HG03097 (cell line): Measurements from ENCODE around the gene CATSPERB.
"Not testable (repeated sequence)": the region's sequence is repeated elsewhere in the genome, so short reads cannot be mapped to it uniquely, and the experiment has no call there.

ENCODE experiments used
- ATAC-seq: cut with Tn5 transposase; IDR thresholded peaks from one replicate; pipeline ENCODE4 v1.9.1; 2021; ENCODE audit not compliant: unreplicated experiment, low FRiP score

Gene CATSPERB

DNA sequence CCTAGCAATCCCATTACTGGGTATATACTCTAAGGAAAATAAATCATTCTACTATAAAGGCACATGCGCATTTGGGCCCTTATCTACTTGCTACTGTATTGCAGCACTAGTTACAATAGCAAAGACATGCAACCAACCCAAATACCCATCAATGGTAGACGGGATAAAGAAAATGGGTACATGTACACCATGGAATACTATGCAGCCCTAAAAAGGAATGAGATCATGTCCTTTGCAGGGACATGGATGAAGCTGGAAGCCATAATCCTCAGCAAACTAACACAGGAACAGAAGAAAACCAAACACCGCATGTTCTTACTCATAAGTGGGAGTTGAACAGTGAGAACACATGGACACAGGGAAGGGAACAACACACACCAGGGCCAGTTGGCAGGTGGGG is 54.2 kb downstream of the CATSPERB start:
- ATAC-seq, result not testable (repeated sequence)

GRCh38 chr14:91674911-91675310 is 57.0 kb downstream of the CATSPERB start:
- ATAC-seq, result no peak

DNA sequence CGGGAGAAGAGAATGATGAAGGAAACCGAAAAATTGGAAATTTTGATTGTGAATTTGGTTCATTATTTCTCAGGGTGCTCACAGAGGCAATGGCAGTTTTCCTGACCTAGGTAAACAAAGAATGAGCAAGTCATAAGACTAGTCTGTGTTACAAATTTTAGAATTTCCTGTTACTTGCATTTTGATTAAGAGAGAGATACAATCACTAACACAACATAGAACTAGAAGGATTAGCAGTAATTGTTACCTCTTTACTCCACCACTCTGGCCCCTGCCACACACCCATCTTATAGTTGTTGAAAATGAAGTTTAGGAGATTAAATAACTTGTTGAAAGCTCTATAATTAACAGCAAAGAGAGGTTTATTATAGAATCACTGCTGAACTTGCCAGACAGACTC is 62.0 kb downstream of the CATSPERB start:
- no peak for ATAC-seq

- not testable (repeated sequence) for ATAC-seq
Measured at GRCh38 chr14:91667101-91667500, 64.8 kb downstream of the CATSPERB start.

GRCh38 chr14:91660790-91661189 is 71.1 kb downstream of the CATSPERB start:
- no peak for ATAC-seq

DNA sequence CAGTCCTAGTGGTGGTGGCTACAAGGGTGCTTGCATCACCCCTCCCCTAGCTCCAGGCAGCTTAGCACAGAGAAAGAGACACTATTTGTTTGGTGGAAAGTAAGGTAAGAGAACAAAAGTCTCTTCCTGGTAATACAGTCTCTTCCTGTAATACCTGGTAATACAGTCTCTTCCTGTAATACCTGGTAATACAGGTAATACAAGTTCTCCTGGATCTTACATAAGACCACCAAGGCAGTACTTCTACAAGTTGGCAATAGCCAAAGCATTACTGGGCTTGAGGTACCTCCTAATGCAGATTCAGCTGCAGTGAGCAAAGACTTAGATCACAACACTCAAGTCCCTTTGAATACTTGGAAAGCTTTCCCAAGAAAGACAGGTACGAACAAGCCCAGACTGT is 77.0 kb downstream of the CATSPERB start:
- ATAC-seq, result no peak

DNA sequence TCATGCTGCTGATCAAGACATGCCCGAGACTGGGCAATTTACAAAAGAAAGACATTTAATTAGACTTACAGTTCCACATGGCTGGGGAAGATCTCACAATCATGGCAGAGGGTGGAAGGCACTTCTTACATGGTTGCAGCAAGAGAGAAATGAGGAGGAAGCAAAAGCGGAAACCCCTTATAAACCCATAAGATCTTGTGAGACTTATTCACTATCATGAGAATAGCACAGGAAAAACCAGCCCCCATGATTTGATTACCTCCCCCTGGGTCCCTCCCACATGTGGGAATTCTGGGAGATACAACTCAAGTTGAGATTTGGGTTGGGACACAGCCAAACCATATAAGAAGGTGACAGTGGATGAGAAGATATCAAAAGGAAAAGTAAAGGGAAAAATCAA is 78.4 kb downstream of the CATSPERB start:
- no peak for ATAC-seq

DNA sequence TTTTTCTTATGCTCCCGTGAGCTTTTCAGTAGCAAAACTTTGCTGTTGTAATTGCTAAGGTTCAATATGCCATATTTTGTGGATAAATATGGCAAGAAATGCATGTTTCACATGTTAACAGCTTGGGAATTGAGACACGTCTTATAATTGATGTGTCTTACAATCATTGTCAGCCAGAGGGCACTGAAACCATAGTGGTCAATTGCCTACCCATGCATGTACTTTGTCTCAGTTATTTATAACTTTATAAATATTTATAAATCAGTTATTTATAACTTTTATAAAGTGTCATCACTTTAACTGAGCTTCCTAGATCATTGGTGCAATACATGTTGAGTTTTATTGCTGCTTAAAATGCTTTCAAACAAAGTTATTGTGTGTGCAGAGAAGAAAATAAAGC is 82.0 kb downstream of the CATSPERB start:
- ATAC-seq, result no peak

GRCh38 chr14:91647856-91648255 is 84.0 kb downstream of the CATSPERB start:
- ATAC-seq, result no peak

GRCh38 chr14:91636604-91637003 is 95.3 kb downstream of the CATSPERB start:
- ATAC-seq, result no peak

DNA sequence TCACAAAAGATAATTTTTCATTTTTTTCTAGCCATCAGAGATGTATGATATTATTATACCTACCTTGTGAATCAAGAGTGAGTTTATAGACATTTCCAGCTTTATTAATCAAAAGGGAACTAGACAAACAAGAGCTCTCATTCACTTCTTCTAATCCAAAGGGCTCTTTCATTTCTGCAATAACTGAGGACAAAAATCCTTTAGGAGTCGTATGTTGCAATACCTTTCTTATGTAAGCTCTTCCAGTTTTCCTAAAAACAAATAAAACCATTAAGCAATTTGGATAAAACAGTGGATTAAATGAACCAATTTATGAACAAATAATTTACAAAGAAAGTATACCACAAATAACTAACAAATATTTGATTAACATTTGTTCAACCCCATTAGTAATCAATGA is 107.1 kb downstream of the CATSPERB start:
- ATAC-seq, result no peak

GRCh38 chr14:91614187-91614586 is 117.7 kb downstream of the CATSPERB start:
- ATAC-seq, result no peak

GRCh38 chr14:91613459-91614112 is 118.3 kb downstream of the CATSPERB start:
- no peak for ATAC-seq

GRCh38 chr14:91611528-91611927 is 120.4 kb downstream of the CATSPERB start:
- ATAC-seq, result no peak

DNA sequence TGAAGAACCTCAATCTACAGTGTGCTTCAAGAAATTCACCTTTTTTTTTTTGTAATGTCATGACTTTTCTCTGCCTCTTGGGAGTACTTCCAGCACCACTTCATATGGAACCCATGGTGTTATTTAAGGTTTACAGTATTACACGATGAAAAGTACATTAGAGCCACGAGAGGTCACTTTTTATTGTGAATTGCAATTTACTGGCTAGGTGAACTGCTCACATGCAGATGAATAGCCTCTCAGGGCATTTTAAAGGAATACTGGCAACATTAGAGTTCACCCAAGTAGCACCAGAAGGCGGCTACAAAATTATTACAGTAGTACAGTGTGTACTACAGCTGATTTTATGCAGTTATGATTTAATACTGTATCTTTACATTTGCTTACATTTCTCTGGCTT is 122.7 kb downstream of the CATSPERB start:
- no peak for ATAC-seq

GRCh38 chr14:91607322-91608047 is 124.4 kb downstream of the CATSPERB start:
- no peak for ATAC-seq

DNA sequence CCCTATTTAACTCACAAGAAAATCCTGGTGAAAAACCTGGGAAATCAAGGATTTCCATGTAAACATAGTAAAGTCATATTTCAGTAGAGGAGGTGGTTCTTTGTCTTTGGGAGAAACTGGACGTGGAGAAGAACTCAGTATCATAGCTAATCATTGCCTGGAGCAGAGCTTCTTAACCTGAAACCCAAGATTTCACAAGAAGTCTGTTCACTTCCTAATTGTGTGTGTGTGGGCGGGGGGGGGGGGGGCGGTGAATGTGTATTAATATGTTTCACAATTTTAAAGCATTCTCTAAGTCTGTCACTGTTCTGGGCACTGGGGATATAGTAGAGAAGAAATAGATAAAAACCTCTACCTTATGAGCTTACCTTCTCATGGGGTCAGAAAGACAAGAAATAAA is 125.0 kb downstream of the CATSPERB start:
- ATAC-seq, result no peak

GRCh38 chr14:91604611-91605010 is 127.3 kb downstream of the CATSPERB start:
- not testable (repeated sequence) for ATAC-seq

DNA sequence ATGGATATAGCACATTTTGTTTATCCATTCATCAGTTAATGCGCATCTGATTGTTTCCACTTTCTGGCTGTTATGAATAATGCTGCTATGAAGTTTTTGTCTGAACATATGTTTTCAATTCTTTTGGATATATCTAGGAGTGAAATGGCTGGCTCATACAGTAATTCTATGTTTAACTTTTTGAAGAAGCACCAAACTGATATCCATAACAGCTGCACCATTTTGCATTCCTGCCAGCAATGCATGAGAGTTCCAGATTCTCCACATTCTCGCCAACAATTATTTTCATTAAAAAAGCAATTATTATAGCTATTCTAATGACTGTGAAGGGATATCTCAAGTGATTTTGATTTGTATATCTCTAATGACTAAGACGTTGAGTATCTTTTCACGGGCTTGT is 131.9 kb downstream of the CATSPERB start:
- no peak for ATAC-seq

DNA sequence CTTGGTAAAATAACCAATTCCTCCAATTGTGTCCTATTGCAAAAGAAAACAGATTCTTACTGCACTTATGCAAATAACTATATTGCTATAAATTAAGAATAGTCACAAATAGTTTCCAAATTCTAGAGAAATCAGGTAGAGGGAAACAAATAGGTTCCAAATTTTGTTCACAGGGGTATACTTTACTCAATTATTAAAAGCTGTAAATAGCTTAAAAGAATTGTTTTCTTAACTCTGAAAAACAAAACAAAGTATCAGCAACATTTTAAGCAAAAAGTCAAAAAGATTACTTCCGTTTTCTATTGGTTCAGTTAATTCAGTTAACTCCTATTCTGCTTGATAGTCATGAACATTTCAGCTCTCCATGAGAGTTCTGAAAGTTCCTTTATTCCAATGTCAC is 136.2 kb downstream of the CATSPERB start:
- no peak for ATAC-seq

DNA sequence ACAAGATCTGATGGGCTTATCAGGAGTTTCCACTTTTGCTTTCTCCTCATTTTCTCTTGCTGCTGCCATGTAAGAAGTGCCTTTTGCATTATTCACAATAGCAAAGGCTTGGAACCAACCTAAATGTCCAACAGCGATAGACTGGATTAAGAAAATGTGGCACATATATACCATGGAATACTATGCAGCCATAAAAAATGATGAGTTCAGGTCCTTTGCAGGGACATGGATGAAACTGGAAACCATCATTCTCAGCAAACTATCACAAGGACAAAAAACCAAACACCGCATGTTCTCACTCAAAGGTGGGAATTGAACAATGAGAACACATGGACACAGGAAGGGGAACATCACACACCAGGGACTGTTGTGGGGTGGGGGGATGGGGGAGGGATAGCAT is 137.9 kb downstream of the CATSPERB start:
- ATAC-seq, result not testable (repeated sequence)

- no peak for ATAC-seq
Measured at GRCh38 chr14:91586410-91586809, 145.5 kb downstream of the CATSPERB start.
